Peyer's patch (tissue), 4 donors: ENCODE data around the gene ABCC4.

Experiments used
- CTCF ChIP-seq, 6 experiments: fragments of 450-650 bp in 4 of 6; fragments of 200-600 bp in 2 of 6; sonication (generic) in 1 of 6; IDR thresholded peaks; one replicate each; pipeline ENCODE4 v1.5.1; 2017 to 2019; ENCODE audit warnings: antibody characterized with exemption in 6 of 6, mild to moderate bottlenecking in 3 of 6, moderate library complexity in 1 of 6
- POLR2A ChIP-seq, 2 donors: fragments of 450-650 bp; IDR thresholded peaks; one replicate each; pipeline ENCODE4 v1.5.1; 2017; ENCODE audit warnings: antibody characterized with exemption in 2 of 2, mild to moderate bottlenecking in 2 of 2, moderate library complexity in 2 of 2

- TF ChIP-seq CTCF (IDR thresholded peaks at IDR 0.05): no peak
- no peak for TF ChIP-seq POLR2A (IDR thresholded peaks at IDR 0.05)
Measured at GRCh38 chr13:95235974-95236373, 65.3 kb downstream of the ABCC4 start.
